CD14-positive monocyte (primary cell): ENCODE data around the gene RPS29. TPM values are rescaled to one million over a fixed set of nuclear protein-coding genes. Genes with fewer than 3 reads are reported as not detected.
A peak's percentile ranks its signal among the peaks of the same experiment; 100 is the strongest.
"Not testable (repeated sequence)": the region's sequence is repeated elsewhere in the genome, so short reads cannot be mapped to it uniquely, and the experiment has no call there.

ENCODE experiments used
- DNase-seq, 3 donors: peaks; one replicate each; pipeline ENCODE4 v3.0.0-alpha.2; 2011 to 2022
- H2AFZ ChIP-seq: 2 replicates; pipeline ENCODE4 v1.6.0; 2012; ENCODE audit warnings: mild to moderate bottlenecking, low read depth, low read length, inconsistent platforms; ENCODE audit not compliant: insufficient read depth, poor library complexity, severe bottlenecking
- H3K27ac ChIP-seq, 2 donors: 1 replicate in 1 of 2; 2 replicates in 1 of 2; pipeline ENCODE4 v1.5.1; 2012 to 2013; ENCODE audit warnings: low read length in 2 of 2, control low read depth in 1 of 2, inconsistent platforms in 1 of 2, low read depth in 1 of 2, mild to moderate bottlenecking in 1 of 2
- H3K27me3 ChIP-seq, 2 donors: one replicate each; pipeline versions ENCODE4 v1.6.0 to v1.6.1; 2011 to 2013; ENCODE audit warnings: low read length in 2 of 2; ENCODE audit not compliant: control insufficient read depth in 2 of 2, insufficient read depth in 2 of 2
- H3K36me3 ChIP-seq, 2 donors: replicated peaks in 1 of 2; 1 replicate in 1 of 2; 2 replicates in 1 of 2; pipeline versions ENCODE4 v1.5.1 to v1.6.1; 2012 to 2013; ENCODE audit warnings: low read length in 2 of 2, control low read depth in 1 of 2, inconsistent platforms in 1 of 2, mild to moderate bottlenecking in 1 of 2; ENCODE audit not compliant: insufficient read depth in 2 of 2, control insufficient read depth in 1 of 2
- H3K4me1 ChIP-seq, 2 donors: 1 replicate in 1 of 2; 2 replicates in 1 of 2; pipeline versions ENCODE4 v1.5.1 to v1.6.1; 2012 to 2013; ENCODE audit warnings: low read length in 2 of 2, control low read depth in 1 of 2, inconsistent platforms in 1 of 2, mild to moderate bottlenecking in 1 of 2, moderate library complexity in 1 of 2; ENCODE audit not compliant: insufficient read depth in 2 of 2, control insufficient read depth in 1 of 2
- H3K4me2 ChIP-seq: replicated peaks from 2 replicates; pipeline ENCODE3; 2012; ENCODE audit warnings: low read length, moderate library complexity, mild to moderate bottlenecking; ENCODE audit not compliant: poor library complexity, severe bottlenecking; ENCODE audit errors: extremely low read depth
- H3K4me3 ChIP-seq, 3 experiments: fragments of 200-600 bp in 1 of 3; sonication (generic) in 1 of 3; replicated peaks in 1 of 3; 1 replicate in 2 of 3; 2 replicates in 1 of 3; pipeline ENCODE4 v1.5.1; 2011 to 2013; ENCODE audit warnings: low read length in 3 of 3, mild to moderate bottlenecking in 3 of 3, control low read depth in 2 of 3, low read depth in 2 of 3, inconsistent platforms in 1 of 3, moderate library complexity in 1 of 3
- H3K79me2 ChIP-seq: 2 replicates; pipeline ENCODE4 v1.6.0; 2012; ENCODE audit warnings: mild to moderate bottlenecking, control low read depth, inconsistent platforms, low read length, moderate library complexity; ENCODE audit not compliant: insufficient read depth
- H3K9ac ChIP-seq: 2 replicates; pipeline ENCODE4 v1.6.0; 2017; ENCODE audit warnings: low read length, mild to moderate bottlenecking; ENCODE audit not compliant: insufficient read depth, poor library complexity, severe bottlenecking
- H3K9me3 ChIP-seq, 2 donors: replicated peaks in 1 of 2; 1 replicate in 1 of 2; 2 replicates in 1 of 2; pipeline versions ENCODE4 v1.5.1 to v1.6.1; 2012 to 2013; ENCODE audit warnings: low read length in 2 of 2, control low read depth in 1 of 2; ENCODE audit not compliant: control insufficient read depth in 1 of 2, insufficient read depth in 1 of 2
- H4K20me1 ChIP-seq: 2 replicates; pipeline ENCODE4 v1.6.0; 2012; ENCODE audit warnings: mild to moderate bottlenecking, low read length, control low read depth, moderate library complexity; ENCODE audit not compliant: insufficient read depth
- H3K27ac Mint-ChIP-seq, 7 donors: one replicate each; pipeline ENCODE4 v1.8.0; 2020; ENCODE audit warnings: mild to moderate bottlenecking in 7 of 7, mixed read lengths in 7 of 7, moderate library complexity in 6 of 7, inconsistent platforms in 2 of 7
- H3K27me3 Mint-ChIP-seq, 3 donors: one replicate each; pipeline ENCODE4 v1.8.0; 2021 to 2022; ENCODE audit warnings: low read depth in 3 of 3, mild to moderate bottlenecking in 3 of 3, mixed read lengths in 3 of 3, moderate library complexity in 3 of 3, inconsistent platforms in 1 of 3
- H3K36me3 Mint-ChIP-seq, 2 donors: one replicate each; pipeline ENCODE4 v1.8.0; 2020; ENCODE audit warnings: mixed read lengths in 2 of 2, inconsistent platforms in 1 of 2, mild to moderate bottlenecking in 1 of 2
- H3K4me1 Mint-ChIP-seq: one replicate; pipeline ENCODE4 v1.8.0; 2020; ENCODE audit warnings: mild to moderate bottlenecking, mixed read lengths
- H3K4me3 Mint-ChIP-seq, 2 donors: one replicate each; pipeline ENCODE4 v1.8.0; 2020; ENCODE audit warnings: mild to moderate bottlenecking in 2 of 2, mixed read lengths in 2 of 2, moderate library complexity in 1 of 2
- H3K9me3 Mint-ChIP-seq, 7 donors: one replicate each; pipeline ENCODE4 v1.8.0; 2020 to 2022; ENCODE audit warnings: mixed read lengths in 7 of 7, mild to moderate bottlenecking in 6 of 7, moderate library complexity in 6 of 7, inconsistent platforms in 2 of 7
- CTCF ChIP-seq: fragments of 200-600 bp; IDR thresholded peaks from one replicate; pipeline ENCODE4 v1.8.0; 2022; ENCODE audit warnings: antibody characterized with exemption, mild to moderate bottlenecking
- WGBS: methylation state at CpG from one replicate; pipeline ENCODE4 v1.1.5; 2013; ENCODE audit warnings: missing lambda C conversion rate; ENCODE audit not compliant: insufficient coverage; 5-methylcytosine and 5-hydroxymethylcytosine counted together
- intact Hi-C, 2 donors: fragments of 100-400 bp; cut with micrococcal nuclease; formaldehyde crosslinking; loops; one replicate each; pipeline versions ENCODE4 v1.15.0 to v1.15.1; 2023
- polyA plus RNA-seq, 3 donors: library from polyadenylated mRNA; depleted of rRNA in 1 of 3; unstranded in 2 of 3; stranded (reverse) in 1 of 3; fragments of 300-500 nt in 2 of 3; fragments of >200 nt in 1 of 3; fragmentation: Illumina TruSeq in 2 of 3; gene quantifications; 1 replicate in 2 of 3; 2 replicates in 1 of 3; pipeline ENCODE4 v1.2.3, GENCODE V29; 2012 to 2021

RPS29 gene
- polyA plus RNA-seq, 3 donors = 2,325 to 4,497 (median 2,965) TPM

- peaks cover 11 to 35% of the 10 kb centered on the region in 2 donors for H3K36me3 ChIP-seq
- peaks cover 25 to 51% of the 10 kb centered on the region in 2 donors for H3K36me3 Mint-ChIP-seq
- H3K4me3 ChIP-seq = peak overlapping the region; percentile 75 to 81 (median 78)
- peaks cover 0 to 2% (median 0%) of the 10 kb centered on the region in 7 donors for H3K9me3 Mint-ChIP-seq
- WGBS = 0% methylated on average over 7 of the region's 11 CpGs
- H3K9me3 ChIP-seq = no peaks in the 10 kb centered on the region
- peak overlapping the region; percentile 92 to 98 for H3K4me3 Mint-ChIP-seq
- H3K4me1 ChIP-seq = peaks cover 30 to 51% of the 10 kb centered on the region in 2 donors
- H3K4me2 ChIP-seq = peak overlapping the region; percentile 78
- DNase-seq = no peak
- H3K27ac Mint-ChIP-seq = peak overlapping the region; percentile 97 to 99 (median 99)
- intact Hi-C loops = loop anchor here (5.0 kb wide), 2 partner anchors 32 to 148 kb away; partner anchors contain the start of genes RPS29 (in 2 of the 2) and KLHDC2 (in 1 of the 2)
- no peak for TF ChIP-seq CTCF
- H3K9ac ChIP-seq = peak overlapping the region; percentile 86
- peaks cover 48% of the 10 kb centered on the region for H4K20me1 ChIP-seq
- H3K79me2 ChIP-seq = peaks cover 77% of the 10 kb centered on the region
- H3K27ac ChIP-seq = peak overlapping the region; percentile 94 to 95
- peaks cover 50% of the 10 kb centered on the region for H3K4me1 Mint-ChIP-seq
- H2AFZ ChIP-seq = peak overlapping the region; percentile 80
- no peaks in the 10 kb centered on the region for H3K27me3 ChIP-seq
- no peaks in the 10 kb centered on the region for H3K27me3 Mint-ChIP-seq
These were observed 33.5 kb upstream of the RPS29 start for GRCh38 chr14:49619730-49620129.

DNA sequence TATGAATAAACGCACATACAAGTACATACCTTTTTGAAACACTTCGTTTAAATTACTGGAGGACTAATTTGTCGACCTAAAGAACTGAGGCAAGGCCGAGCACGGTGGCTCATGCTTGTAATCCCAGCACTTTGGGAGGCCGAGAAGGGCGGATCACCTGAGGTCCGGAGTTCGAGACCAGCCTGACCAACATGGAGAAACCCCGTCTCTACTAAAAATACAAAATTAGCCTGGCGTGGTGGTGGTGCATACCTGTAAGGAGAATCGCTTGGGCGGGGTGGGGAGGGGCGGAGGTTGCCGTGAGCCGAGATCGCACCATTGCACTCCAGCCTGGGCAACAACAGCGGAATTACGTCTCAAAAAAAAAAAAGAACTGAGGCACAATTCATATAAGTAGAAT lies 33.1 kb upstream of the RPS29 start:
- H3K27ac ChIP-seq = peak overlapping the region in 1 of 2 donors; percentile 94
- H3K27me3 ChIP-seq, intact Hi-C loops, H3K9me3 Mint-ChIP-seq, H3K9me3 ChIP-seq, DNase-seq, H2AFZ ChIP-seq, H3K27me3 Mint-ChIP-seq: not testable (repeated sequence)
- peaks cover 73% of the 10 kb centered on the region for H3K79me2 ChIP-seq
- peaks cover 11 to 38% of the 10 kb centered on the region in 2 donors for H3K36me3 ChIP-seq
- peak overlapping the region in 2 of 3 experiments; percentile 78 to 81 for H3K4me3 ChIP-seq
- Mint-ChIP-seq H3K4me3 (peak overlapping the region; percentile 92 to 98), H3K36me3 (peaks cover 25 to 54% of the 10 kb centered on the region in 2 donors), H3K27ac (peak overlapping the region; percentile 97 to 99 (median 99)), H3K4me1 (peaks cover 48% of the 10 kb centered on the region)
- WGBS = 93% methylated on average over 12 of the region's 19 CpGs
- peak overlapping the region; percentile 78 for H3K4me2 ChIP-seq
- H4K20me1 ChIP-seq = peaks cover 44% of the 10 kb centered on the region
- H3K4me1 ChIP-seq = peaks cover 29 to 49% of the 10 kb centered on the region in 2 donors
- peak overlapping the region; percentile 86 for H3K9ac ChIP-seq
